HFF-Myc (cell line): Measurements from ENCODE around the gene CRP.

Experiments
- DNase-seq: peaks from one replicate; pipeline ENCODE4 v3.0.0-alpha.2; 2011; ENCODE audit warnings: low read depth; ENCODE audit errors: extremely low read depth
- H3K4me3 ChIP-seq: replicated peaks from 2 replicates; pipeline ENCODE4 v1.5.1; 2011; ENCODE audit warnings: low read depth, mild to moderate bottlenecking, control low read depth, low read length
- CTCF ChIP-seq: IDR thresholded peaks from 2 replicates; pipeline ENCODE4 v1.5.1; 2012; ENCODE audit warnings: mild to moderate bottlenecking, low read depth, low read length, control low read depth; ENCODE audit errors: missing control alignments

CRP gene

GRCh38 chr1:159719990-159720389 is 5.6 kb upstream of the CRP start:
- no peak for TF ChIP-seq CTCF

GRCh38 chr1:159715855-159716254 is 1.5 kb upstream of the CRP start:
- TF ChIP-seq CTCF: no peak
- no peak for DNase-seq
- no peak overlapping the region for H3K4me3 ChIP-seq

More at GRCh38 chr1:159719990-159720389, 5.6 kb upstream of the CRP start:
- DNase-seq: no peak
- H3K4me3 ChIP-seq: no peak overlapping the region

- no peak for TF ChIP-seq CTCF
- DNase-seq: no peak
- no peak overlapping the region for H3K4me3 ChIP-seq
Observed at GRCh38 chr1:159712080-159712479, 2.3 kb downstream of the CRP start.

- no peak for DNase-seq
Observed at GRCh38 chr1:159707472-159708260, 6.7 kb downstream of the CRP start.

GRCh38 chr1:159705904-159706256 is 8.5 kb downstream of the CRP start:
- no peak for DNase-seq
- H3K4me3 ChIP-seq: no peak overlapping the region
- no peak for TF ChIP-seq CTCF

More at GRCh38 chr1:159707472-159708260, 6.7 kb downstream of the CRP start:
- H3K4me3 ChIP-seq: no peak overlapping the region
- TF ChIP-seq CTCF: no peak

GRCh38 chr1:159705251-159705903 is 9.0 kb downstream of the CRP start:
- no peak for DNase-seq
- H3K4me3 ChIP-seq: no peak overlapping the region
- no peak for TF ChIP-seq CTCF
